Measurements from ENCODE around the gene TMEM25.
"Not testable (repeated sequence)": the region's sequence is repeated elsewhere in the genome, so short reads cannot be mapped to it uniquely, and the experiment has no call there.

Gene TMEM25

DNA sequence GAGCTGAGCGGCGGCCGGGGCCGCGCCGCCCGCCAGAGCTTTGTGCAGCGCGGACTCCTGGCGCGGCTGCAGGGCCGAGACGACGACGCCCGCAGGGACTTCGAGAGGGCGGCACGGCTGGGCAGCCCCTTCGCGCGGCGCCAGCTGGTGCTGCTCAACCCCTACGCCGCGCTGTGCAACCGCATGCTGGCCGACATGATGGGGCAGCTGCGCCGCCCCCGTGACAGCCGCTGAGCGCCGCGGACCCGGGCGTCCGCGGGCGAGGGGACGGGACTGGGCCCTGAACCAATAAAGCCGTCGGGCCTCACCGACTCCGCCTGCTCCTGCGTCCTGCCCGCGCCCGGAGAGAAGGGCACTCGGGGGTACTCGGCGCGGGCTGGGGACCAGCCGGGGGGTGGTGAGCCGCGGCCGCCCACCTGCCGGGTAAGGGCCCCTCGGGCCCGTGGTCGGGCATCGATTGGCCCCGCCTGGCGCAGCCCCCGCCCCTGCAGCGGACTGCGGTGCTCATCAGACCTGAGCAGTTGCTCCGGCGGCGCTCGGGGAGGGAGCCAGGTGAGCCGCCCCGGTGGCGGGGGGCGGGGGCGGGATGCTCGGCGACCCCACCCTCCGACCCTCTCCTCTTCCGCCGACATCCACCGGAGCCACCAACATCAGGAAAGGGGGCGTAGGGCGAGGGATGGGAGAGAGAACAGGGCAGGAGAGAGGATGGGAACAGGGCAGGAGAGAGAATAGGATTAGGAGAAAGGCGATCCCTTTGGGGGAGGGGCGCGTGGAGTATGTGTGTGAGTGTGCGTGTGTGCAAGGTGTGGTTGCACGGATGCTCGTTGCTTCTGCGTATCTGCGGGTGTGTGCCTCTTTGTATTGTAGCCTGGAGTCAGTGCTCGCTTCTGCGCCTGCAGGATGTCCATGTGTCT, at the start of gene TMEM25:
Gene TMEM25, plus strand, starts transcription at position 510 of the 914 bp plus-strand sequence. CDS start 610 bp downstream, outside the sequence.
- Histone ChIP-seq H3K4me1 (peaks cover 0 to 33% (median 15%) of the 10 kb centered on the region in 4 donors), H3K36me3 (peaks cover 0 to 33% (median 8%) of the 10 kb centered on the region in 3 donors), H3K4me3 (peak within 1 kb of the TSS; percentile 65 to 69), H3K9me3 (no peaks in the 10 kb centered on the region), H3K27ac (peak within 1 kb of the TSS; percentile 70 to 76), H3K27me3 (no peaks in the 10 kb centered on the region)
- TF ChIP-seq, protein P1, sequence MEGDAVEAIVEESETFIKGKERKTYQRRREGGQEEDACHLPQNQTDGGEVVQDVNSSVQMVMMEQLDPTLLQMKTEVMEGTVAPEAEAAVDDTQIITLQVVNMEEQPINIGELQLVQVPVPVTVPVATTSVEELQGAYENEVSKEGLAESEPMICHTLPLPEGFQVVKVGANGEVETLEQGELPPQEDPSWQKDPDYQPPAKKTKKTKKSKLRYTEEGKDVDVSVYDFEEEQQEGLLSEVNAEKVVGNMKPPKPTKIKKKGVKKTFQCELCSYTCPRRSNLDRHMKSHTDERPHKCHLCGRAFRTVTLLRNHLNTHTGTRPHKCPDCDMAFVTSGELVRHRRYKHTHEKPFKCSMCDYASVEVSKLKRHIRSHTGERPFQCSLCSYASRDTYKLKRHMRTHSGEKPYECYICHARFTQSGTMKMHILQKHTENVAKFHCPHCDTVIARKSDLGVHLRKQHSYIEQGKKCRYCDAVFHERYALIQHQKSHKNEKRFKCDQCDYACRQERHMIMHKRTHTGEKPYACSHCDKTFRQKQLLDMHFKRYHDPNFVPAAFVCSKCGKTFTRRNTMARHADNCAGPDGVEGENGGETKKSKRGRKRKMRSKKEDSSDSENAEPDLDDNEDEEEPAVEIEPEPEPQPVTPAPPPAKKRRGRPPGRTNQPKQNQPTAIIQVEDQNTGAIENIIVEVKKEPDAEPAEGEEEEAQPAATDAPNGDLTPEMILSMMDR (IDR thresholded peaks at IDR 0.05) = peak in 1 of 2 experiments; percentile 2
- DNase-seq = peak; percentile 52 to 78
- intact Hi-C loops (cut with DNase I; ENCODE audit: low total_unique reads) = no loop called here

GRCh38 chr11:118481238-118481637, 49.8 kb upstream of the TMEM25 start:
- H3K27ac ChIP-seq; intact Hi-C loops (cut with DNase I; ENCODE audit: low total_unique reads); H3K4me3 ChIP-seq; DNase-seq; H3K27me3 ChIP-seq; H3K4me1 ChIP-seq; H3K9me3 ChIP-seq: not testable (repeated sequence)
- H3K36me3 ChIP-seq = peaks cover 80 to 99% (median 87%) of the 10 kb centered on the region in 3 donors

GRCh38 chr11:118484405-118484804, 46.6 kb upstream of the TMEM25 start:
- intact Hi-C loops (cut with DNase I; ENCODE audit: low total_unique reads) = no loop called here
- Histone ChIP-seq H3K27me3 (no peaks in the 10 kb centered on the region), H3K27ac (no peak overlapping the region), H3K36me3 (peaks cover 72 to 94% (median 74%) of the 10 kb centered on the region in 3 donors), H3K4me3 (no peak overlapping the region), H3K9me3 (no peaks in the 10 kb centered on the region), H3K4me1 (no peaks in the 10 kb centered on the region)
- TF ChIP-seq, protein P1 (IDR thresholded peaks at IDR 0.05) = no peak
- DNase-seq = no peak

DNA sequence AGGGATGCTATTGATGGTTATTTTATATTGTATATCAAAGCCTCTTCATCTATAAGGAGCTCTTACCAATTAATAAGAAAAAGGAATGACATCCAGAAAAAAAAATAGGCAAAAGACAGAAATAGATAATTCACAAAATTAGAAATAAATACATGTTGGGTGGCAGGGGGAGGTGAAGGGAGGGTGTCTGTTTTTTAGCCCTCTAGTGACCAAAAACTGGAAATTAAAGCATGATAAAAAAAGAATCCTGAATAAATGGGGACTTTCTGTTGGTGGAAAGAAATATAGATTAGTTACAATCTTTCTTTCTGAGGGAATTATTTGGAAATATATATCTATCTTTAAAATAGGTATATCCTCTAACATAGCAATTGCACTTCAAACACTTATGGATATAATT, 45.7 kb upstream of the TMEM25 start:
- intact Hi-C loops (cut with DNase I; ENCODE audit: low total_unique reads) = loop anchor here (5.0 kb wide), 1 partner anchor 83 kb away; the partner anchor contains the start of gene ATP5MG
- H3K27ac ChIP-seq = no peak overlapping the region
- H3K27me3 ChIP-seq = no peaks in the 10 kb centered on the region
- no peak overlapping the region for H3K4me3 ChIP-seq
- H3K9me3 ChIP-seq = no peaks in the 10 kb centered on the region
- H3K36me3 ChIP-seq = peaks cover 73 to 94% (median 79%) of the 10 kb centered on the region in 3 donors
- no peak for DNase-seq
- TF ChIP-seq, protein P1 (IDR thresholded peaks at IDR 0.05) = no peak
- H3K4me1 ChIP-seq = no peaks in the 10 kb centered on the region

GRCh38 chr11:118488480-118489109, 42.4 kb upstream of the TMEM25 start:
- Histone ChIP-seq H3K4me1 (no peaks in the 10 kb centered on the region), H3K27me3 (no peaks in the 10 kb centered on the region), H3K9me3 (no peaks in the 10 kb centered on the region), H3K36me3 (peaks cover 68 to 94% (median 77%) of the 10 kb centered on the region in 3 donors), H3K4me3 (no peak overlapping the region), H3K27ac (no peak overlapping the region)
- peak in 1 of 2 donors; percentile 73 for DNase-seq
- TF ChIP-seq, protein P1 (IDR thresholded peaks at IDR 0.05) = peak; percentile 73 to 76
- intact Hi-C loops (cut with DNase I; ENCODE audit: low total_unique reads) = loop anchor here (5.0 kb wide), 1 partner anchor 86 kb away; the partner anchor contains the start of gene ATP5MG
